Activated CD4-positive, CD25-positive, alpha-beta regulatory T cell treated with anti-CD3 and anti-CD28 coated beads, Interleukin-2, amount 50 U/mL, for 24 hours (primary cell): ENCODE measurements around the gene SCYGR2.

Source experiments
- ATAC-seq, 2 donors: fragments of 150-1000 bp; cut with Tn5 transposase; one replicate each; pipeline ENCODE4 v1.10.0; 2021; ENCODE audit warnings: mild to moderate bottlenecking in 1 of 2, moderate library complexity in 1 of 2

SCYGR2 gene

DNA sequence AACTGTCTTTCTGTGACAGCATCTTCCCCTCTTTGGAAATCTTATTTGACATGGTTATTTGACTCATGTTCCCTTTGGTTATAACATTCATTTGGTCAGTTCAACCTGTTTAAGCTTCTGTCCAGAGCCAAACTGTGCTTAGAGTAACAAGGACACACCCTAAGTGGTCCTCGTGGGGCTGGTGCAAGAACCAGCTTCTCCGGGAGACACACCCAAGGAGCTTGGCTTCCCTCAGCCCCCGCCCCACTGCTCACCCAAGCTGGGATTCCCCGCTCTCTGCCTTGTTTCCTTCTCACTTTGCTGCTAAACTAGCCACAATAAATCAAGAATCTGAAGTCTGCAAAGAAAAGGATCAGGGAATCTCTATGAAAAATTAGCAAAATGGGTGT lies 14.6 kb downstream of the SCYGR2 start:
- no peak for ATAC-seq

DNA sequence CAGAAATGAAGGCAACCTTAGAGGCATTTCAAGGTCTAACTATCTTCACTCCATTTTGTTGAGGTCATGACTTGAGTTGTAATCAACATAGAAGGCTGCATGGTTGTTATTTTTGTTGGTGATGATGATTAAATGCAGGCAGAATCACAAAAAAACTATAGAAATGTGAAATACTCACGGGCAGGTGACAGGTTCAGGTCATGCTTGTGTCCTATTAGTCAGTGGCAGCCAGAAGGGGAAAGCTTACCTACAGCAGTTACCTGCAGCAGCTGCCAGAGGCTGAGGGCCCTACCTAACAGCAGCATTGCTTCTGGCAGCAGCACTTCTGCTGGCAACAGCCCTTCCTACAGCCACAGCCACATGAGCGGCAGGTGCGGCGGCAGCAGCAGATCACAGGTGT lies 15.6 kb downstream of the SCYGR2 start:
- no peak for ATAC-seq

DNA sequence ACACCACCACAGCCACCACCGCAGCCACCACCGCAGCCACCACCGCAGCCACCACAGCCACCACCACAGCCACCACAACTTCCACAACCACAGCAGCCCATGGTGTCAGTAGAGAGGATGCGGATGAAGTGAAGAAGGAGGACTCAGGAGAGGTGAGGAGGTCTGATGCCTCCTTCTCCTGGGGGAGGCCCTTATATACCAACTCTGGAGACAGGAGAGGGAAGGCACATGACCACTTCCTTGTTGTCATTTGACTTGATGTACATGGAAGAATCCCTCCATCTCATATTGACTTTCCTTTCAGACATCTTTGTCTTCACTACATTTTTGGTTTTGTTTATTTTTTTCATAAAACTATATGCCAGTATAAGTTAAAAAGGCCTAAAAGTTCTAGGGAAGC lies 16.0 kb downstream of the SCYGR2 start, which contains the start of gene SCYGR3:
Gene SCYGR3 (minus strand): TSS at position 101 of the 400 bp plus-strand sequence. CDS start 0 bp downstream, at position 101.
- no peak for ATAC-seq

DNA sequence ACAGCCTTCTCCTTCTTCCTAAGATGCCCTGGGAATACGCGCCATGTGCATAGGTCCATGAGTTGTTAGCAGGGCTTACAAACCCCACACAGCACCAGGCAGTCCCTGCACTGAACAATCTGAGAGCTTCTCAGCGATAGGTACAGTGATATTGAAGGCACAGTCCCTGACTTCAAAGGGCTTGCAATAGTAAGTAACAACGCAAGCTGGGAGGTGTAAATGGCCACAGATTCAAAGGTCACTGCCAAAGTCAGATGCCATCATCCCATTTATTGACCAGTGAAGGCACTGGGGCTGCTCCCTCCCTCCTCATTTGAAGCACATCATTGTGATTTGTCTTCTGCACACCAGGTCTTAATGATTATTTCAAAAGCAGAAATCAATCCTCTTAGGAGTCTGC lies 16.5 kb downstream of the SCYGR2 start:
- no peak for ATAC-seq

DNA sequence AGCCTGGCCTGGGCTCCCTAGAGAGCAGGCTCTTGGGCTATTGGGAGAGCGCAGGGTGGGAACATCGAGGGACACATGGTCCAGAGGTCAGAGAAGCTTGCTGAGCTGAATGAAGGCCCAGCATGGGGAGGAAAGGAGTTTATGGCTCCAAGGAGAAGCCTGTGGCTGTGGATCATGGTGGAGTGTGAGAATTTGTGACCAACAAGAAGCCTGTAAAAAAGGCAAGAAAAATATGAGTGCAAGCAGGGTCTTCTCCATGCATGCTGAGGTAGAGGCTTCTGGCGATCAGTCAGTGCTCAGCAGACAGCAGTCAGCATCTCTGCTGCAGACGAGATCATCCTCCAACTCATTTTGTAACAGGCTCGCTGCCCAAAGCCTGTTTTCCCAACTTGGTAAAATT lies 17.2 kb downstream of the SCYGR2 start:
- no peak for ATAC-seq

DNA sequence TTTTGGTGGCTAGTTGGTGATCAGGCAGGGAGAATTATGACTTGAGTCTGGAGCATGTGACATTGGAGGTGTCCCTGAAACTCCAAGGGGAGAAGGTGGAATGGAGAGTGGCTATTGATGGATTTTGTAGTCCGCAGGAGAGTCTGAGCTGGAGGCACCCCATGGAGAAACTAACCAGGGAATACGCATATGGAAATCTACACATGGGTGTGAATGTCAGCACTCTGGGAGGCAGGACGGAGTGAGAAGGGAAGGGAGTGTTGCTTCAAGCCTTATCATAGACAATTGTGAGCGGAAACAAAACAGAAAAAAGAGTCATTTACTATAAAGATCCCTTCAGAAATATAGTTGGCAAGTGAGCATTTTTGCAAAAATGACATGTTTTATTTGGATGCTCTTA lies 17.9 kb downstream of the SCYGR2 start:
- ATAC-seq: no peak

DNA sequence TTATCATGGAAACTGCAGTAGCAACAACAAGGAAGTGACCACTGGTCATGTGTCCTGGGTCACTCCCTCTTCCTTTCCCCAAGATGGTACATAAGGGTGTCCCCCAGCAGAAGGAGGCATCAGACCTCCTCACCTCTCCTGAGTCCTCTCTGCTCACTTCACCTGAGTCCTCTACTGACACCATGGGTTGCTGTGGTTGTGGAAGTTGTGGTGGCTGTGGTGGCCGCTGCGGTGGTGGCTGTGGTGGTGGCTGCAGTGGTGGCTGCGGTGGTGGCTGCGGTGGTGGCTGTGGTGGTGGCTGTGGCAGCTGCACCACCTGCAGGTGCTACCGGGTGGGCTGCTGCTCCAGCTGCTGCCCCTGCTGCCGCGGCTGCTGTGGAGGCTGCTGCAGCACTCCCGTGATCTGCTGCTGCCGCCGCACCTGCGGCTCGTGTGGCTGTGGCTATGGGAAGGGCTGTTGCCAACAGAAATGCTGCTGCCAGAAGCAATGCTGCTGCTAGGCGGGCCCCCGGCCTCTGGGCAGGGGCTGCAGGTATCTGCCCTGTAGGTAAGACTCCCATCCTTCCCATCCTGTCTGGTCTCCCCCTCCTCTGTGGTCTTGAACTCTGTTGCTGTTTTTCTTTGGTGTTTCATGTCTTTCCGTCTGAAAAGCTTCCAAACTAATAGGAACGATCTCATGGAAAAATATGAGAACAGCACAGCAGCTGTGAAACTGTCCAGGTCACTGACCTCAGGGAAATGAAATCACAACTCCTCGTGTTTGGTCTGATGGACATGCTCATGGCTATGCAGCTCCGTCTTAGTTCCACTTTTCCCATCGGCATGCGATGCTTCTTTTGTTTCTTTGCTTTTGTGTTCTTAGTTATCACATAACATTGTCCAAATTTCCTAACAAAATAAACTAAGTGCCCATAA lies 18.9 kb downstream of the SCYGR2 start, which contains the start of gene SCYGR4:
Gene SCYGR4 (plus strand): TSS at position 183 of the 915 bp plus-strand sequence. CDS start 0 bp downstream, at position 183.
- ATAC-seq: no peak

DNA sequence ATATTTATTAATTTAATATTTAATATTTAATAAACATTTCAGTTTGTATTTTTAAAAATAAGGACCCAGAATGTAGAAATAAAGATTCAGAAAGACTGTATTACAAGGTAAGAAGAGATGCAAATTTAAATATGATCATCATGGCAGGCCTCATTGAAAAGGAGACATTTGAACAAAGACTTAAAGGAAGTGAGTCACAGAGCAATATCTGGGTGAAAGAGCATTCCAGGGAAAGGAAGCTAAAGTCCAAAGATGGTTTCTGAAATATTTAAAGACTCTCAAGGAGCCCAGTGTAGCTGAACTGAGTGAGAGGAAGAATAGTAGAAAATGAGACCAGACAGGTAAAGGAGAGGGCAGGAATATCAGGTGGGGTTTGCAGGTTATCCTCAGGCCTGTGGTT lies 24.5 kb downstream of the SCYGR2 start:
- no peak for ATAC-seq

DNA sequence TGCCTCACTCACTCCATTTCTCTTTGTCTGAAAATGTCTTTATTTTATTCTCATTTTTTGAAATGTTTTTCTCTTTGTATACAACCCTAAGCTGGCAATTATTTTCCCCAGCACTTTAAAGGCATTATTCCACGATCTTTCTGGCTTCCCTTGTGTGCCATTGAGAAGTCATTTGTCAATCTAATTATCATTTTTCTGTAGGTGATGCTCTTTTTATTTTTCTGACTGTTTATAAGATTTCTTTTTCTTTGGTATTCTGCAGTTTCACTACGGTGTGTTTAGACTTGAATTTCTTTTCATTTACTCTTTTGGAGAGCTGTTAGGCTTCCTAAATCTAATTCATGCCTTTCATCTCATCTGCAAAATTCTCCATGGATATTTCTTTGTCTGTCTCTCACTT lies 26.7 kb downstream of the SCYGR2 start:
- ATAC-seq: no peak

DNA sequence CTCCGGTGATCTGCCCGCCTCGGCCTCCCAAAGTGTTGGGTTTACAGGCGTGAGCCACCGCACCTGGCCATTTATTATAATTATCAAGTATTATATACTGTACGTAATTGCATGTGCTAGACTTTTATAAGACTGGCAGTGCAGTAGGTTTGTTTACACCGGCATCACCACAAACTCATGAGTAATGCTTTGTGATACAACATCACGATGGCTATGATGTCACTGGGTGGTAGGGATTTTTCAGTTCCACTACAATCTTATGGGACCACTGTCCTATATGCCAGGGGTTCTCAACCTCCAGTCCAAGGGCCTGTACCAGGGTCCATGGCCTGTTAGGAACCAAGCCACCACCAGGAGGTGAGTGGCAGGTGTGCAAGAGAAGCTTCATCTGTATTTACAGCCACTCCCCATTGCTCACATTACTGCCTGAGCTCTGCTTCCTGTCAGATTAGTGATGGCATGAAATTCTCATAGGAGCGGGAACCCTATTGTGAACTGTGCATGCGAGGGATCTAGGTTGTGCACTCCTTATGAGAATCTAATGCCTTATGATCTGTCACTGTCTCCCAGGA lies 28.0 kb downstream of the SCYGR2 start:
- ATAC-seq: no peak

DNA sequence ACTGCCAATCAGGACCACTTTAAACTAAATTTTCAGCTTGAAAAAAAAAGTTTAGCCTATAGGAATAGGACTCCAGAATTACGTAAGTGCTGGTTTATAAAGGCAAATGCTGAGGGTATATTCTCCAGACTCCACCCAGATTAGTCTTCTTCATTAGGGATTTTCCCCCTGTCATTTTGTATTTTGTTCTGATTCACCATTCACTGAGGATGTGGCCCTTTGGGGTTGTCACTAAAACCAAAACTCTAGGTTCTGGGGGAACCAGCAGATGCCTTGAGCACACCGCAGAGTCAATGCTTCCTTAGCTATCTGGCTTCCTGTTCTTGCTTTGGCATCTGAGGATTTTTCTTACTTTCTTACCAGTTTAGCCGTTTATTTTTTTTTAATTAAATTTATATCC lies 29.1 kb downstream of the SCYGR2 start:
- peak; percentile 33 to 64 for ATAC-seq

DNA sequence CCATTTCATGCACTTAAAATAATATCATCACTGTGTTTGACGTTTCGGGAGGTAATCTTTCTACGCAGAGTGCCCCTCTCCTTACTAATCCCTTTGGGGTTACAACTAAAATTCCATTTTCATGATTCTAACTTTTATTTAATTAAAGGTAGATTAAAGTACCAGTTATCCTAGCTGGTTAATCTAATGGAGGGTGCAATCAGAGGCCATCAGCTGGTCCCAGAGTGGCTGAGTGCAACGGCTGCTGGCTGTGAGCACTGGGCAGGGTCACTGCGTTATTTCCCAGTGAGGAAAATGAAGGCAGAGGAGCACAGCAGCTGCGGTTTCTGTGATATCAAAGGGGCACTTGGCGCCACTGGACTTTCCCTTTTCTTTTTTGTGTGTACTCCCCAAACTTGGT lies 30.7 kb downstream of the SCYGR2 start:
- ATAC-seq: no peak

DNA sequence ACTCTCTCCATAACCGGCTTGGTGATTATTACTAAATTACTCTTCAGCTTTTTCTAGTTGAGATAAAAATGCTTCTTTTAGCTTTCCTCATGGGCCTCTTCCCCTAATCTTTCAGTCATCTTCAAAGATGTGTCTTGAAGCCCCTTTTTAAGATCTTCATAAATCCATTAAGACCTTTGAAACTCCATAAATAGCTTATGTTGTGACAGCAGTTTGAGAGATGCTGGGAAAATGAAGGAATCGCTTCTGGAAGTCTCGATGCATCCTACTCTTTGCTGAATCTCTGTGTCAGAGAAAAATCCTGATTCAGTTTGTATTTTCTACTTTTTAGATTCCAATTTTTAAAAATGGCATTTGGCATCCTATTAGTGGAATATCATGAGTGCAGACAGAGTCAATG lies 31.6 kb downstream of the SCYGR2 start:
- ATAC-seq: no peak

DNA sequence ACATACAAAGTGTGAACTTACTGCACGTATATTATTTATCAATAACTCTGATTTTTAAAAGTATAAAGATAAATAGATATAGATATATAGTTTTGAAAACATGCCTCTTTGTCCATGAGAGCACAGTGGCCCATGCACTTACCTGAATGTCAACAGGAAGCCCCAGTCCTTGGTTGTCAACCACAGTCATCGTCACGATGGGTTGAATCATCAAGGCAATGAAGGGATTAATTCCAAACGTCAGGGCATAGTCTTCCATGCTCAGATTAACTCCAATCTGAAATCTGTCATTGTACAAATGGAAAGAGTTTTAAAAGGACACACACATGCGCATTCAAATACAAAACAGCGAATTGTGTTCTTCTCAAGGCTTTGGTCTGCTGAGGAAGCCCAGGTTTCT lies 34.1 kb downstream of the SCYGR2 start:
- no peak for ATAC-seq

DNA sequence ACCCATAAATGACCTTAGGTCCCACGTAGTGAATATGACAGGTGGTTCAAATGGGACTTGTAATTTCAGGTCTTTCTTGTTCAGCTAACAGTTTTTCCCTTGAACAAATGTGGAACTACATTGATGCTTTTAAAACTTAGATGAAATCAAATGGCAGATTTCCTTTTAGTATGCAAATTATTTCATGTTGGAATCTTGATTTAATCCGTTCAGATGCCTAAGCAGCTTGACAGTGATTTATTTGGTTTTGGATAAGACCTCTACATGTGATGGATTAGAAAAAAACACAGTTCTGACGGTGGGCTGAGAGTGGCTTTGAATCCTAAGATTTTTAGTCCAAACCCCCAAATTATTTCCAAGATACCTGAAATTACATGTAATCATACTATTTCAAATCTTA lies 35.5 kb downstream of the SCYGR2 start:
- no peak for ATAC-seq

DNA sequence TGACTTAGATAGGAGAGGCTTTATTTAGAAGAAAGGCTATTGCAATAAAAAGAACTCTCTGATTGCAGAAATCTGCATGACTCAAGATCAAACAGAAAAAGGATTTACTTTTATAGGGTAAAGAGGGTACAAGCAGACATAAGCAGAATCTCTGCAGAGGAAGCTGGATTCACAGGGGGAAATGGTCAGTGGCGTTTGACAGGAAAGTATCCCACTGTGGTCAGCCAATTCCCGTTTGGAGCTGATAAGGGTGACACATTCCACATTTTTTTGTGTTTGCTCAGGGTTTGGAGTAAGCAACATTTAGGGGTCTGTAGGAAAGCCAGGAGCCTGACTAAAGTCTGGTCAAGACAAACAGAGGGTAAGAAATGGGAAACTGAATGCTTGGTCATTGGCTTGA lies 44.0 kb downstream of the SCYGR2 start:
- ATAC-seq: no peak

DNA sequence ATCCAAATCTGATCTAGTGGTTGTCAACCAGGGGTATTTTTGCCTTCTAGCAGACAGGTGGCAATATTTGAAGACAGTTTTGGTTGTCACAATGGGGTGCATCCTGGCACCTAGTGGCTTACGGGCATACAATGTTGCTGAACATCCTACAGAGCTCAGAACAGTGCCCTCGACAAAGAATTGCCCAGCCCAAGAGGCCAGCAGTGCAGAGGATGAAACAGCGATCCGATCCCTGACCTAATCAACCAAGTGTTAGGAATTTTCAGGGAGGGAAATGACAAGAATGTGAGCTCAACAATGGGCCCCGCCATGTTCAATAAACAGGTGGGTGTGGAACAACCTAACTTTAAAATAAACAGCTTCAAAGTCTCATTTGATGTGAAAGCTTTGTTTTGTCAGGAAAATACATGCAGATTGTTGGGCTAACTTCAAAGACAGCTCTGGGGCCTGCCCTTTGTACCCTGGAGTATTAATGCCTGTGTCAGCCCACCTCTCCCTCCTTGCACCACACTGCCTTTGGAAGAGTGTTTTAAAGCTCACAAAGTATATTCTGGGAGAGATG lies 45.4 kb downstream of the SCYGR2 start:
- ATAC-seq: no peak
